IMR-90 (cell line): Measurements from ENCODE around the gene MTUS2.

Source experiments
- BHLHE40 ChIP-seq: fragments of 150-350 bp; IDR thresholded peaks from 2 replicates; pipeline ENCODE4 v1.6.1; 2016; ENCODE audit warnings: mild to moderate bottlenecking, low read depth, low read length
- CEBPB ChIP-seq: IDR thresholded peaks from 2 replicates; pipeline ENCODE4 v1.6.1; 2012; ENCODE audit warnings: low read depth, low read length, improper control_type of control experiment
- FOS ChIP-seq: fragments of 150-350 bp; IDR thresholded peaks from 2 replicates; pipeline ENCODE4 v1.6.1; 2016; ENCODE audit warnings: low read depth, low read length
- MXI1 ChIP-seq: IDR thresholded peaks from 2 replicates; pipeline ENCODE4 v1.6.1; 2012; ENCODE audit warnings: low read depth, mild to moderate bottlenecking, low read length, moderate library complexity, borderline replicate concordance
- NFE2L2 ChIP-seq: fragments of 150-350 bp; IDR thresholded peaks from 2 replicates; pipeline ENCODE4 v1.6.1; 2016; ENCODE audit warnings: low read depth, mild to moderate bottlenecking, low read length
- POLR2A ChIP-seq: IDR thresholded peaks from 2 replicates; pipeline ENCODE4 v1.6.1; 2012; ENCODE audit warnings: mild to moderate bottlenecking, low read depth, low read length
- RAD21 ChIP-seq: IDR thresholded peaks from 2 replicates; pipeline ENCODE4 v1.6.1; 2012; ENCODE audit warnings: low read length, improper control_type of control experiment
- RFX5 ChIP-seq: IDR thresholded peaks from 2 replicates; pipeline ENCODE4 v1.8.0; 2012; ENCODE audit warnings: low read depth, mild to moderate bottlenecking, low read length, moderate library complexity
- SMC3 ChIP-seq: fragments of 150-350 bp; IDR thresholded peaks from 2 replicates; pipeline ENCODE4 v1.6.1; 2016; ENCODE audit warnings: low read depth, mild to moderate bottlenecking, antibody characterized with exemption, low read length, moderate library complexity
- TF ChIP-seq, protein P1 (sequence below): conservative IDR thresholded peaks from 2 replicates; pipeline ENCODE4 v1.5.1; 2012; ENCODE audit warnings: mild to moderate bottlenecking, low read depth, low read length, improper control_type of control experiment

- TF ChIP-seq, protein P1, sequence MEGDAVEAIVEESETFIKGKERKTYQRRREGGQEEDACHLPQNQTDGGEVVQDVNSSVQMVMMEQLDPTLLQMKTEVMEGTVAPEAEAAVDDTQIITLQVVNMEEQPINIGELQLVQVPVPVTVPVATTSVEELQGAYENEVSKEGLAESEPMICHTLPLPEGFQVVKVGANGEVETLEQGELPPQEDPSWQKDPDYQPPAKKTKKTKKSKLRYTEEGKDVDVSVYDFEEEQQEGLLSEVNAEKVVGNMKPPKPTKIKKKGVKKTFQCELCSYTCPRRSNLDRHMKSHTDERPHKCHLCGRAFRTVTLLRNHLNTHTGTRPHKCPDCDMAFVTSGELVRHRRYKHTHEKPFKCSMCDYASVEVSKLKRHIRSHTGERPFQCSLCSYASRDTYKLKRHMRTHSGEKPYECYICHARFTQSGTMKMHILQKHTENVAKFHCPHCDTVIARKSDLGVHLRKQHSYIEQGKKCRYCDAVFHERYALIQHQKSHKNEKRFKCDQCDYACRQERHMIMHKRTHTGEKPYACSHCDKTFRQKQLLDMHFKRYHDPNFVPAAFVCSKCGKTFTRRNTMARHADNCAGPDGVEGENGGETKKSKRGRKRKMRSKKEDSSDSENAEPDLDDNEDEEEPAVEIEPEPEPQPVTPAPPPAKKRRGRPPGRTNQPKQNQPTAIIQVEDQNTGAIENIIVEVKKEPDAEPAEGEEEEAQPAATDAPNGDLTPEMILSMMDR: no peak
- TF ChIP-seq POLR2A (no peak), RAD21 (no peak), MXI1 (no peak), CEBPB (no peak), RFX5 (no peak), BHLHE40 (no peak), NFE2L2 (no peak), SMC3 (no peak), FOS (no peak)
These were observed 655.9 kb downstream of the MTUS2 start for GRCh38 chr13:29476046-29476445.
